GM18870 (cell line): ENCODE measurements around the gene TTLL10.

Experiments
- ATAC-seq: cut with Tn5 transposase; IDR thresholded peaks from one replicate; pipeline ENCODE4 v1.9.1; 2021; ENCODE audit warnings: moderate library complexity; ENCODE audit not compliant: unreplicated experiment

Gene TTLL10

DNA sequence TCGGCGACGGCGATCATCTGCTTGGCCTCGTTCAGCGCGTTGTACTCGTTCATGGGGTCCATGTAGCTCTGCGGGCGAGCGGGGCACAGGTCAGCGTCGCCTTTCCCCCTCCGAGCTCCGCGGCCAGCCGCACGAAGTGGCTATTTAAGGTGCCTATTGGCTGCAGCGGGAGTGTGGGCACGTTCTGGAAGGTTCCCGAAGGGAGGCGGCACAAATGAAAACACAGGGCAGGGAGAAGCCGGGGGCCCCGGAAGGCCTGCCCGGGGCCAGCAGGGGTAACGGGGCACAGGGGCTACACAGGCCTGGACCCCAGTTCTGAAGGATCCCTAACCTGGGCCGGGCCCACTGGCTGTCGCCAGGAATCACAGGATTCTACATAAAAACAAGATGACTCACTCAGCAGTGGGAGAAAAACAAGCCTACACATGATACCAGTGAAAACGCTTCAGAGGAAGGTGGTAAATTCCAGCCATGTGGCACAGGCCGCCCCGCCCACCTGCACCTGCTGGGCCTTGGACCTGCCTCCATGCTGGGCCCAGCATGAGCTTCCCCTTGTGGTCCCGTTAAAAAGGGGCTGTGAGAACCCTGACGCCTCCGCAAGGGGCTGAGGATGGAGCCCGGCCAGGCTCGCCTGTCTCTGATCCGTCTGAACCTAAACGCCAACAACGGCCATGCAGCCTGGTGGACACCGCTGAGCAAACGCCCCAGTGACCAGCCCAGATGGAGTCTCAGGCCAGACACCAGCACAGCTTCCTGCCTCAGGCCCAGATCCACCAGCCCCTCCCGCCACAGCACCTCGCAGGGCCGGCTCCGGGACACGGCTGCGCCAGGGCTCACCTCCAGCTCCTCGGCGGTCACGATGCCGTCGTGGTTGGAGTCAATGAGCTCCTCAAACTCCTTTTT, 44.2 kb downstream of the TTLL10 start:
- no peak for ATAC-seq

DNA sequence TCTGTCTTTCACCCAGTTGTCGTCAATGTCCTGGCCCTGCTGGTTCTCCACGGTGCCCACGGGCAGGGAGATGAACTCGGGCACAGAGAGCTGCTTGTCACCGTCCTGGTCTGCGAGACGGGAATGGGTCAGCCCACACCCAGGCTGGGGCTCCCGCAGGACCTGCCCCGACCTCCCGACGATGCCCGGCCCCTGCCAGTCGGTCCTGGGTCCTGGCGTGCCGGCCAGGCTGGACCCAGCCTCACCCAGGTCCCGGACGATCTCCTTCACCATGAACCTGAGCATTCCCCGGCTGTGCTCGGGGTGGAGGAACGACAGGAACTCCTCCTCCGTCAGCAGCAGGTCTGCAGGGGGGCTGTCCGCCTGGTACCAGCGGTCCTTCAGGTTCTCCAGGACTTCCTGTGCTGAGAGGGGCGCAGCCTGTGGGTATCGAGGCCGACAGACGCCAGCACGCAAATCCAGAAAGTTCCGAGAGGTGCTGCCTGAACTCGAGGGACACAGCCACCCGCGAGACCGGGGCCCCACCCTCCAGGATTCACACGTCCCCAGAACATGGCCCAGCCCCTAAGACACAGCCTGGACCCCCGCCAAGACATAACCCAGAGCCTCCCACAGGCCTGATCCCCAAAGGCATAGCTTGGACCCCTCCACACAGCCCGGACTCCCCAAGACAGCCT, 45.0 kb downstream of the TTLL10 start:
- ATAC-seq, result no peak

DNA sequence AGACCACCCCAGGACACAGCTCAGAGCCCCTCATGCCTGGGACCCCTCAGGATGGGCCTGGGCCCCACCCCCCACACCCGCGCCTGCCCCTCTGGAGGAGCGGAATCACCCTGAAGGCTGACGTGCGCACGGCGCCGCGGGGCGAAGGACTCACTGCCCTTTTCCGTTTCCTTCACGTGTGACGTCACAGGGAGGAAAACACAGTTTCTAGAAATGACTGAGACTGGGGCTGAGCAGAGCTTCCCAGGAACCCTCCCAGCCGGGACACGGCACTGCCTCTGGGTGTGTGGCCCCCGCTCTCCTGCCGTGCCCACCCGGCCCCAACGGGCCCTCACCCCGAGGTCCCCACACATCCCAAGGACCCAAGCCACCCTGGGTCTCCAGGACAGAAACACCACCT, 45.7 kb downstream of the TTLL10 start:
- ATAC-seq, result no peak

DNA sequence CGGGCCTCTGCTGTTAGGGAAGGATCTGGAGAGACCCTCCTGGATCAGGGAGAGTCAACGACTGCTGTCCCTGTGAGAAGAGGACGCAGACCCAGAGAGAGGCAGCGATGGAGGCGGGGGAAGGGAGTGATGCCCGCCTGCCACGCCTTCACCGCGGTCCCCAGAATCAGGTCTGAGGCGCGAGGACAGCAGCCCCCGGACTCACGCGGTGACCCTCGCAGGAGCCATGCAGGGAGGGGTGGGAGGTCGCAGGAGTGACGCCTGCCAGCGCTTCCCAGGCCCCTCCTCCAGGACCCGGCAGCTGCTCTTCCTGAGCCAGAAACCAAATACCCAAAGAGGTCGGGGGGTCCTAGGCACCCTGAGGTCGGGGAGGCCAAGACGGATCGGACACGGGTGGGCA, 46.5 kb downstream of the TTLL10 start:
- no peak for ATAC-seq

DNA sequence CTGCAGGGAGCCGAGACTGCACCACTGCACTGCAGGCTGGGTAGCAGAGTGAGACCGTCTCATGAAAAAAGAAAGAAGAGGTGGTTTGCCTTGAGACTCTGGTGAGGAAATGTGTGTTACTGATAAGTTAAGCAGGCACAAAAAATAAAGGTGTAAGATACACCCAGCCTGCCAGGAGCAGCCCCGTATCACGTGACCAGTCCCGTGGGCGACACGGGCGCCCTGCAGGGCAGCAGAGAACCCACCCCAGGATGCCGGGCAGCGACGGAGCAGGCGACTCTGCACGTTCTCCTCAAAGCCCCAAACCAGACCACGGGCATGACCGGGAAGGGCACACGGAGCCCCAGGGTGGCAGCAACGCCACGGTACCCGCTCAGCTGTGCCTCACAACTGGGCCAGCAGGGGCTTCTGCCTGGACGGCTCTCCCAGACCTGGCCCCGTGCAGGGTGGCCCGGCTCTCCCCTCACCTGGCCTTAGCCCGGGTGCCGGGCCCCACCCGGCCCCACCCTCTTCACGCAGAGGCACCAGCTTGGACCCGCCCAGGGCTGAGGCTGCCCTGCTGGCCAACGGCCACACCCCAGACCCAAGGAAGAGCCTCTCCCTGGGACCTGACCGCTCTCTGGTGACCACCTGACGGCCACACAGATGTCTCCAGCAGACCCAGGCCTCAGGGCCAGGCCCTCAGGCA, 48.4 kb downstream of the TTLL10 start:
- no peak for ATAC-seq

DNA sequence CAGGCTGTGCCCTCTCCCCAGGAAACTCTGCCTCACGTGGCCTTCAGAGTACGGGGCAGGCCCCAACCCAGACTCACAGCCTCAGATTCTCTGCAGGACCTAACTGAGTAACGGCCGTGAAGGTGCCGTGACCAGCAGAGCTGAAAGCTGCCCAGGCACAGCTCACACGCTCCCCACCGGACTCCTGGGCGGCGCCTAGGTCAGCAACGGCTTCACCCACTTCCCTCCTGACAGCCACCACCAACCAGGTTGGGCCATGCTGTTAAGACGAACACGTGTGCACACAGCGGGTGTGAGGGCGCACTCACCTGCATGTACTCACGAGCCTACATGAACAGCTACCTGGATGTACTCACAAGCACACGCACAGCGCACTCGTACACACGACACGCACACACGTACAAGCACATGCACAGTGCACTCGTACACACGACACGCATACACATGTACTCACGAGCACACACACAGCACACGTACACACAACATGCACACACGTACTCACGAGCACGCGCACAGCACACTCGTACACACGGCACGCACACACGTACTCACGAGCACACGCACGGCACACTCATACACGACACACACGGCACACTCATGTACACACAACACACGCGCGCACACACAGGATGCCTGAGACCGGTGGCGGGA, 49.0 kb downstream of the TTLL10 start:
- no peak for ATAC-seq

DNA sequence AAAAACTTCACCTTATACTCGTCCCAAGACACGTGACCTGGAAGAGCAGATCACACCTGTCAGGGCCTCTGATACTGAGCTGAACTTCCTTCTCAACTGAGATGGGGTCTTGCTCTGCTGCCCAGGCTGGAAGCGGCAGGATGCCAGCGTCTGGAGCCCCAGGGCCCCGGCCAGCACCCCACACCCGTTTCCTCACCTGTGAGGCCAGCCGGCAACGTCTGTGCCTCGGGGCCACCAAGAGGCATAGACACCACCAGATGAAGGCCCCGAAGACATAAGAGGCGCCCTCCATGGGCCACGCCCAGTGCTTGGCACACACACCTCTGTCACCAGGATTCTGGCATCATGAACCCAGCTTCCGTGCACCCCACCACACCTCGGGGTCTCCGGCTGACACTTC, 49.6 kb downstream of the TTLL10 start:
- ATAC-seq, result no peak

DNA sequence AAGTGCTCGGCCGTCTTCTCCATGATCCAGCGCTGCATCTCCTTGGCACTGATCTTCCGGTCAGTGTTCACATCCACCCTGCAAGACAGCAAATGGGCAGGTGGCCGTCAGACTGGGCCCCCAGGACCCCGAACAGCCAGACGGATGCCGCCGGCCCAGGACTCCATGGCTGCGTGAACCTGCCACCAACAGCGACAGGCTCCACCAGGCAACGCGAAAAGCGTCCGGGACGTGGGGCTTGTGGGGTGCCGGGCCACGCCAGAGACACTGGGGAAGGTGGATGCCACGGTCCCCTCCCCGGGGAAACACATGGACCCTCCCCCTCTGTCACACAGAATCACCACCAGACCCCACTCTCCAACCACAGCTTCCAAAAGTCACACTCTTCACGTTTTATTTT, 50.2 kb downstream of the TTLL10 start:
- no peak for ATAC-seq

DNA sequence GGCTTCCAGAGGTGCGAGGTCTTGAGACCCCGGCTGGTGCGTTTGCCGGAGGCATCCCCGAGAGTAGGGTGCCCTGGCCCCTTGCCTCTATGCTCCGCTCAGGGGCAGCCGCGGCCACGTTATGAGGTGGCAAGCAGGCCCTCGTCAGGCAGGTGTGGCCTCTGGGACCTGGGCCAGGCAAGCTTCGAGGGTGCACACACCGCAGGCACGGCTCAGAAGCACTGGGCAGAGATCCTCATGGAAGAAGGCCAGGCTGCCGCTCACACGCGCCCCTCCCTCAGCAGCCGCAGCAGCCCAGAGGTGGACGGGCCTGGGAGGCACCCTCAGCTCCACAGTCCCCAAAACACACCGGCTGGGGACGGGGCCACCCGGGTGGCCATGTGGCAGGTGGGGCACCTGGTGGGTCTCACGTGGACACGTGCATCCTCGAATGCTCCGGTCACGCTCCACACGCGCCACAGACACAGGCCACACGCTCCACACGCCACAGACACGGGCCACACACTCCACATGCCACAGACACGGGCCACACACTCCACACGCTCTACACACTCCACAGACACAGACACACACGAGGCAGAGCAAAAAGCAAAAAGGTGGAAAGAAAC, 51.7 kb downstream of the TTLL10 start:
- ATAC-seq, result no peak

DNA sequence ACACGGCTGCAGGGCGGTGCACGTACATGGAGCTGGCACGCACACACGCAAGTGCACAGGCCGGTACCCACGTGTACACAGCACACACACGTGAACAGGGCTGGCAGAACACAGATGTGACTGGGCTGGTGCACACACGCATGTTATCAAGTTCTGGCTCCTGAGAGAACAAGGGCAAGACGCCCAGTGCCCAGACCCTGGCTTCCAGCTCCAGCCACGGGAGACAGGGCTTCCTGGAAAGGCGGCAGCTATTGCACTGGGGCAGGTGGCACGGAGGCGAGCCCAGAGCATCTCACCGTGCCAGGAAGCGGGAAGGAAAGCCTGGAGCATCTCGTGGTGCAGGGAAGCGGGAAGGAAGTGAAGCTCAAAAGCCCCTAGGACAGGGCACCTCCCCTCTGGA, 52.2 kb downstream of the TTLL10 start:
- no peak for ATAC-seq

DNA sequence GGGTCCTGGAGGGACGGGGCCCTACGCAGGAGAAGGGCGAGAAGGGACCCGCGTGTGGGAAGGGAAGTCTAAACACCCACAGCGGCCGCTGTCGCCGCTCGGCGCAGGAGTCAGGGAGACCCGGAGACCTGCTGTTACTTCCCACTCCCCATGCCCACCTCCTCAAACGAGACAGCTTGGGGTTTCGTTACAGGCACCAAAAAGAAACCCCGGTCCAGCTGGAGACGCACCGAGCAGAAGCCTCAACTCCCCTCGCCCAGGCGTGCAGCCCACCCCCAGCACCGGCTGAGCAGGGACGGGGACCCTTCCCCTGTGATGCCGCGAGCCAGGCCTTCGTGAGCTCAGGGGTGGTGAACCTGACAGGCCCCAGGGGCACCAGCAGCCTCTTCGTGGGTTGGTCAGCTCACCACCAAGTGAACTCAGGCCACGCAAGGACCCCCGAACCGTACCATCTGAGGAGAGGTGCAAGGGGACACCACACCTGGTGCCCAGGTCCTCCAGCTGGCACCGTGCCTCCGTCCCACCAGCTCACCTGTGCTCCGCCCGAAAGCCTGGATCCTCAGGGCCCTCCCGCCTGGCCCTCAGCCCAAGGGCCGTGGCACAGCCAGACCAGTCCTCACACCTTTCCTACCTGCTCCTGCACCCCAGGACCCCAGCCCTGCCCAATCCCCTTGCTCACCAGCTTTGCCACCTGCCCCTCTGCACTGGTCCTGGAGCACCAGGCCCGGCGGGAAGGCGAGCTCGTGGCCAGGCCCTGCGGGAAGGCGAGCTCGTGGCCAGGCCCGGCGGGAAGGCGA, 53.1 kb downstream of the TTLL10 start:
- ATAC-seq, result no peak

DNA sequence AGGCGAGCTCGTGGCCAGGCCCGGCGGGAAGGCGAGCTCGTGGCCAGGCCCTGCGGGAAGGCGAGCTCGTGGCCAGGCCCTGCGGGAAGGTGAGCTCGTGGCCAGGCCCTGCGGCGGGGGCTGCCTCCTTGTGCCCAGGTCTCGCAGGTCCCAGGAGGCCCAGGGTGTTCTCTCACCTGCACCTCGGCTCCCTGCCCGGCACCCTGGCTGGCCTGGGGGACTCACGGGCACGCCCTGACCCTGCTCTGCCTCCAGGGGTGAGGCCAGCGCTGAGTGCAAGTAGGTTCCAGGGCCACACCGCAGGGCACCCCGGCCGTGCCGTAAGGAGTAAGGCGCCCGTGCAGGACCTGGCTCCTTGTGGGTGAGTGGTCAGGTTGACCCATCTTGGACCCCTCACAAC, 53.7 kb downstream of the TTLL10 start:
- ATAC-seq, result no peak

DNA sequence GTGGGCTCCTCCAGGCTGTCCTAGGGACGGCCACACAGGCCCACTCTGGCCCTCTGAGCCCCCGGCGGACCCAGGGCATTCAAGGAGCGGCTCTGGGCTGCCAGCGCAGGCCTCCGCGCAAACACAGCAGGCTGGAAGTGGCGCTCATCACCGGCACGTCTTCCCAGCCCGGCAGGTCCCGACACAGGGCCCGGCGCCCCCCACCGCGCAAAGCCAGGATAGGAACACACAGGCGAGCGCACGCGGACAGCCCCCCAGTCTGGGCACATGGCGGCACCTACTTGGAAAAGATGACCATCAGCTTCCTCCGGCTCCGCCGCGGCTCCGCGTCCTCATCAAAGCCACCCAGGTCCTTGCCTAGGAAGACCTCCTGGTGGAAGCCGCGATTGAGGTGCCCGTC, 54.5 kb downstream of the TTLL10 start:
- no peak for ATAC-seq

DNA sequence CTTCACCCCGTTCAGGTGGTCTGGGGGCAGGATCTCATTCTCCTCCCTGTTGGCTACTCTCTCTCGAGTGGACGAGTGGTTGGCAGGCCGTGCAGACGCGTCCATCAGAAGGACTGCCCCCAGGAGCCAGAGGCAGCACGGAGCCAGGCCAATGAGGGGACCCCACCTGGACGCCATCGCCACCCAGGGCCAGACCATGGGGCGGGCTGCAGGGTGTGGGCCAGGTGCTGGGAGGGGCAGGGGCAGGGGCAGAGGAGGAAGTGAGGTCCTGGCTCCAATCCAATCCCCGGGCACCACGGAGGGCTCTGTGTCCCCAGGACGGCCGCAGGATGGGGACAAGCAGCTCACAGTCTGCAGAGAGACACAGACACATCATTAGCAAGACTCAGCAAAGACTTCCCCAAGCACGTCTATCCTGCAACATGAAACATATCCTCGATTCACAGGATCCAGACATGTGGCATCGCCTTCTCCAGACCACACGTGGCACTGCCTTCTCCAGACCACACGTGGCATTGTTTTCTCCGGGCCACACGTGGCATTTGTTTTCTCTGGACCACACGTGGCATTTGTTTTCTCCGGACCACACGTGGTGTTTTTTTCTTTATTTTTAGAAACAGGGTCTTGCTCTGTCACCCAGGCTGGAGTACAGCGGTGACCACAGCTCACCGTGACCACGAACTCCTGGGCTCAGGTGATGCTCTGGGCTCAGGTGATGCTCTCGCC, 55.1 kb downstream of the TTLL10 start:
- ATAC-seq, result no peak

DNA sequence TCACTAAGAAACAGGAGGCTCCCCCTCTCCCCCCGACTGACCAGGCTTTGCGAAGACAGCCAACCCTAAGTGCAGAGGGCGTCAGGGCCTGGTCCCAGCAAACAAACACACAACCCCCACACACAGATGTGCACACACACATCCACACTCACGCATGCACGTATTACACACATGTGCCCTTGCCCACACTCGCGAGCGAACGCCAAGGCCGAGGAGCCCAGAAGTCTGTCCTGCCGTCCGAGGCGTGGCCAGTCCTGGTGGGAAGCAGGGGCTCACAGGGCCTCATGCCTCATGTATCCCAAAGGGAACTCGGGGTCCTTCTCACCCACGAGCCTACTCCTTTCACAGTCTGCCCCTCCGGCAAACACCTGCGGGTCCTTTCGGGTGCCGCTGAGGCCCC, 56.1 kb downstream of the TTLL10 start:
- ATAC-seq, result no peak

DNA sequence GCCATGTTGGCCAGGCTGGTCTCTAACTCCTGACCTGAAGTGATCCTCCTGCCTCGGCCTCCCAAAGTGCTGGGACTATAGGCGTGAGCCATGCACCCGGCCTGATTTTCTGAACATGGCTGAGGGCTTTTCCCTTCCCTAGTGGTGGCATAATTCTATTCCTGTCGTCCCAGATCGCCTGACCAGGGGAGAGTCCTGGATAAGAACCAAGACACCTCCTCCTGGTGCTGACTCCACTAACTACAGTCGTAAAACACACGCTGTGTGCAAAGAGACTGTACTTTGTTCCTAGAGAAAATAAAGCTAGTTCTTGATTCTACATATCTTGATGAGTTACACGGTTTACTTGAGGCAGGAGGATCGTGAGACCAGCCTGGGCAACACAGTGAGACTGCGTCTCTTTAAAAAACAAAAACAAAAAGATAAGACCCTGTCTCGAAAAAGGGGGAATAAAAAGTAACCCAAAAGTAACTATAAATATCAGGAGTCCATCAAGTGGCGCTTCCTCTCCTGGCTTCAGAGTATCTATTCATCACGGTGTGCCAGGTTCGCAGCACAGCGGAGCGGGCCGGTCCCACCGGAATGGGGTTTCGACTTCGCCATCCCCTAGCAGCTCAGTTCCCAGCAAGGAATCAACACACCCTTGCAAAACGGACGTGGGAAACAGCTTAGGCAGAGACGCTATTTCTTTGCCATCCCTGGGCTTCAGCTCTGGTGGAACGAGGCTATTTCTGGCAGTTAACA, 57.1 kb downstream of the TTLL10 start:
- ATAC-seq, result no peak

DNA sequence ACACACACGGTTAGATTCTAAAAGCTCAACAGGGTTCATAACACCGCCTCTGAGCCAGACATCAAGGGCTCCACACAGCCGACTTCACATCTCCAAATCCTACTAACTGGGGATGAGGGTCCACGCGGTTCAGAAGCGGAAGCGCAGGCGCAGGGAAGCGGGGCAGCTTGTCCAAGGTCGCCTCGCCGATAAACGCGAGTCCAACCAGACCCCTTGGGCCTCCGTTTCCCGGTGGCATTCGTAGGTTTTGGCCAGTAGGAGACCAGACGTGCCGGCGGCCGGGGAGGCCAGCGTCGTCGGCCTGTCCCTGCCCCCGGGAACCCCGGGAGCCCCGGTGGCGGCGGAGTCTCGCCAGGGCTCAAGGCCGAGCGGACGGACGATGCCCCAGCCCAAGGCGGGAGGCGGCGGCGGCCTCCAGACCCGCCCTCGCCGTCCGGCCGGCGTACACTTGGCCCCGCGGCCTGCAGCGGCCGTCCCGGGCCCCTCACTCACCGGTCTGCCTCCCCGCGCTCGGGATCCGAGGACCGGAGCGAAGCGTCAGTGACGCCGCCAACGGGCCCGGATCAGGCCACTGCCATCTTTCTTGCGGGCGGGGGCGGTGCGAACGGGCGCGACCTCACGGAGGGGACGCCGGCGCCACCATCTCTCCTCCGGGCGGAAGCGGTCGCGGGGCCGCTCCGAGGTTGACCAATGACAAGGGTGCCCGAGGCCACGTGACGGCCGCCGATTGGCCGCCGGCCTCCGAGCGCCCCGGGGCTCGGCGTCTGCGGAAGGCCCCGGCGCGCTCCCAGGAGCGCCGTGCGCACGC, 57.9 kb downstream of the TTLL10 start, which contains the start of gene SDF4:
Gene SDF4 (minus strand): TSS at position 602 of the 808 bp plus-strand sequence. CDS start 3,229 bp downstream, outside the sequence.
- ATAC-seq, result peak; percentile 72
